Measurements from ENCODE around the gene PARP11.

Gene PARP11

DNA sequence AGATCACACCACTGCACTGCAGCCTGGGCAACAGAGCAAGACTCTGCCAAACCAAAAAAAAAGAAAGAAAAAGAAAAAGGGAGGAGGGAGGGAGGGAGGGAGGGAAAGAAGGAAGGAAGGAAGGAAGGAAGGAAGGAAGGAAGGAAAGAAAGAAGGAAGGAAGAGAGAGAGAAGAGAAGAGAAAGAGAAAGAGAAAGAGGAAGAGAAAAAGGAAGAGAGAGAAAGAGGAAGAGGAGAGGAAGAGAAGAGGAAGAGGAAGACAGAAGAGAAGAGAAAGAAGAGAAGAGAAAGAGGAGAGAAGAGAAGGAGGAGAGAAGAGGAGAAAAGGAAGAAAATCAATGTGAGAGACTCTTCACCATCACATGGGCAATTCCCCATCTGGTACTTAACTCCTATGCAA, 62.7 kb downstream of the PARP11 start:
- no peak for DNase-seq (ENCODE audit: extremely low read depth, low read depth)
- no peak overlapping the region for H3K4me3 ChIP-seq (replicated peaks; ENCODE audit: low read depth, low read length)
- TF ChIP-seq, protein P1, sequence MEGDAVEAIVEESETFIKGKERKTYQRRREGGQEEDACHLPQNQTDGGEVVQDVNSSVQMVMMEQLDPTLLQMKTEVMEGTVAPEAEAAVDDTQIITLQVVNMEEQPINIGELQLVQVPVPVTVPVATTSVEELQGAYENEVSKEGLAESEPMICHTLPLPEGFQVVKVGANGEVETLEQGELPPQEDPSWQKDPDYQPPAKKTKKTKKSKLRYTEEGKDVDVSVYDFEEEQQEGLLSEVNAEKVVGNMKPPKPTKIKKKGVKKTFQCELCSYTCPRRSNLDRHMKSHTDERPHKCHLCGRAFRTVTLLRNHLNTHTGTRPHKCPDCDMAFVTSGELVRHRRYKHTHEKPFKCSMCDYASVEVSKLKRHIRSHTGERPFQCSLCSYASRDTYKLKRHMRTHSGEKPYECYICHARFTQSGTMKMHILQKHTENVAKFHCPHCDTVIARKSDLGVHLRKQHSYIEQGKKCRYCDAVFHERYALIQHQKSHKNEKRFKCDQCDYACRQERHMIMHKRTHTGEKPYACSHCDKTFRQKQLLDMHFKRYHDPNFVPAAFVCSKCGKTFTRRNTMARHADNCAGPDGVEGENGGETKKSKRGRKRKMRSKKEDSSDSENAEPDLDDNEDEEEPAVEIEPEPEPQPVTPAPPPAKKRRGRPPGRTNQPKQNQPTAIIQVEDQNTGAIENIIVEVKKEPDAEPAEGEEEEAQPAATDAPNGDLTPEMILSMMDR (IDR thresholded peaks at IDR 0.05; ENCODE audit: low read depth, low read length, missing control alignments), result no peak

DNA sequence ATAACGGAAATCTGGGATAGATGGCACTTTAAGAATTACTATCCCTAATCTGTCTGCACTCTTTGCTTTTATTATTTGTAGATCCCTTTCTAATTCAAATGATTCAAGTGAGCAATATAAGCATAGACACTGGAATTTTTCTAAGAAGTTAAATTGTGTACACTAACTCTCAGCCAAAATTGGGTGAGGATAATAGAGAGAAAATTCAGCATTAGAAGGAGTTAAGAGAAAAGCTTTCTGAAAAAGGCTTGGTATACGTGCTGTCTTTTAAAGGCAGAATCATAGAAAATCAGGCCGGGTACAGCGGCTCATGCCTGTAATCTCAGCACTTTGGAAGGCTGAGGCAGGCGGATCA, 63.2 kb downstream of the PARP11 start:
- no peak for DNase-seq (ENCODE audit: extremely low read depth, low read depth)
- TF ChIP-seq, protein P1 (IDR thresholded peaks at IDR 0.05; ENCODE audit: low read depth, low read length, missing control alignments), result no peak

DNA sequence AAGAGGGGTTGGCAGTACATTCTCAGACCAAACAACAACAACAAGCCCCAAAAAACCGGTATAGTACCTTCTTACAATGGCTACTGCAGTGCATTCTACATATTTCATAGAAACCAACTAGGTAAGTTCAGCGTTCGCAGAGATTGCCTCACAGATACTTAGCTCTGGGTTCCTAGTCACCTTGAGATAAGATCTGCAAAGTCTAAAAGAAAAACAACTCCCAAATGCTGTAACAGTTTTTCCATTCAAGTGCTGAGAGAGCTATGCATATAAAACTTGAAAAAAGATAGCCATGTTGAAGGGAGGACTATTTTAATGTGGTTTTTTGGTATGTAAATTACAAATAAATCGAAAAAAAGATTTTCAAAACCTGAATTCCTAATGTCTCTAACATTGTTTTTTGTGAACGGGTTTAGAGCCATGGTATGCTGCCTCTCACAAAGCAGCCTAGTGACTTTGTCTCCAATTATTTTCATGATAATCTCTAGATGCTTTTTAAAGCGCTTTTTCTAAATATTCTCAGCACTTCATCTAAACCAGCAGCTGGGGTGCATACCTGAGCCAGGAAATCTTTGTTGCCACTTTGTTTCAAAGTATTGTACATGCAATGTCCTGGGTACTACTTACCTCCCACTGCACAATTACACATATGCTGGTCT, 63.7 kb downstream of the PARP11 start:
- TF ChIP-seq, protein P1 (IDR thresholded peaks at IDR 0.05; ENCODE audit: low read depth, low read length, missing control alignments), result no peak
- no peak overlapping the region for H3K4me3 ChIP-seq (replicated peaks; ENCODE audit: low read depth, low read length)
- no peak for DNase-seq (ENCODE audit: extremely low read depth, low read depth)

More for the DNA sequence above, 63.2 kb downstream of the PARP11 start:
- no peak overlapping the region for H3K4me3 ChIP-seq (replicated peaks; ENCODE audit: low read depth, low read length)

DNA sequence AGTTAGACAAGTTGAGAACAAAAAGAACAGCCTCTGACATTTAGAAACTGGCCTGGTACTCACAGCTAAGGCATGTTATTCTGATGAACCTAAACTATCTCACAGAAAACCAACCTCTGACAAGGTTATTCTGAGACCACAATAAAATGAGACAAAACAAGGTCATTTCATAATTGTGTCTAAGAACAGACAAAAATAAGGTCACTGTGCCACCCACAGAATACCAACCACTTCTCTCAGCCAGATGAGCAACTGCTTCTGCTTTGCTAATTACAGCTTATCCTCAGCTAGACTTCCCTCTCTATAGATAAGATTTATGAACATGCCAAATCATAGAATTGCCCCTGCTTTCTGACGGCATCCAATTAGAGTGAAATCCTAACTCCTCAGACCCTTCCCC, 68.1 kb downstream of the PARP11 start:
- DNase-seq (ENCODE audit: extremely low read depth, low read depth), result no peak
- TF ChIP-seq, protein P1 (IDR thresholded peaks at IDR 0.05; ENCODE audit: low read depth, low read length, missing control alignments), result no peak
- no peak overlapping the region for H3K4me3 ChIP-seq (replicated peaks; ENCODE audit: low read depth, low read length)

DNA sequence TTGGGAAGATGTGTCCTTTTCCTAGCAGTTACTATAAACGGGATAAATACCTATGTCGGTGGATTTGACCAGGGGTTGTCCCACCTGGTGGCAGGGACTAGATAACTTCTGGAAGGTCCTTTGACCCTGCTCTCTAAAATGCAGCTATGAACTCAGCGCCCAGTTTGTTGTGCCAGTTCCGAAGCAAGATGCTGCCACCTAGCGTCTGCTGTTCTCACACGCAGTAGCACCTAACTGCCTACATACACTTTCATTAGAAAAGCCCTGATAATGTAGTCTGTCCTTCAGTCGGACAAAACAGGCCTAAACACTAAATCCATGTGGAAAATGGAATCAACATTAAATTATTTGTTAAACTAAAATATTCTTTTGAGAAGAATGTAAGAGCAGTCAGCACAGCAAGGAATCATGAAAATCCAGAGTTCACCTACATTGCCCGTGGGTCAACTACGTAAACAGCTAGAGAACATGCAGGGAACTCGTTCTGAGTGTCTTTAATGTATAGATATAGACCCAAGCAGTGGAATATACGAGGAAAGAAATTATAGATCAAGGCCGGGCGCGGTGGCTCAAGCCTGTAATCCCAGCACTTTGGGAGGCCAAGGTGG, 69.2 kb downstream of the PARP11 start:
- DNase-seq (ENCODE audit: extremely low read depth, low read depth), result peak; percentile 50
- no peak overlapping the region for H3K4me3 ChIP-seq (replicated peaks; ENCODE audit: low read depth, low read length)
- TF ChIP-seq, protein P1 (IDR thresholded peaks at IDR 0.05; ENCODE audit: low read depth, low read length, missing control alignments), result peak; percentile 92

DNA sequence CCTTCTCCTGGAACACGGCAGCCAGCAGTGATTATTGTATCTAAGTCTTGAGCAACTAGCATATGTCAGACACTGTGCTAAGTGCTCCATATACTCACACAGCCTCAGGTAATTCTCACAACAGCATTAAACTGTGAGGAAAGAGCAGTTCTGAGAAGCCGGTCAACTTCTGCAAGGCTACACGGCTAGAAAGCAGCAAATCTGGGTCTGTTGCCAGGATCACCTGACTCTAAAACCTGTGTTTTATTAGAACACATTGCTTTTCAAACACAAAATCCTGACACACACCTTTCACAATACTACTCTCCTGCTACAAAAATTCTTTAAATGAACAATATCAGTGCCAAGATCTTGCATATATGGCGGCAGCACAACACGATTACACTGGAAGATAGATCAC, 70.5 kb downstream of the PARP11 start:
- TF ChIP-seq, protein P1 (IDR thresholded peaks at IDR 0.05; ENCODE audit: low read depth, low read length, missing control alignments), result no peak
- H3K4me3 ChIP-seq (replicated peaks; ENCODE audit: low read depth, low read length), result no peak overlapping the region
- no peak for DNase-seq (ENCODE audit: extremely low read depth, low read depth)

Data from HFF-Myc (cell line).